NCI-H2227 treated with DMSO at 0.1 percent for 48 hours (cell line): ENCODE data around the gene SIK3.

Experiments used
- DNase-seq: peaks from one replicate; lab custom pipeline; 2025; lab: John Stamatoyannopoulos, UW

Gene SIK3

GRCh38 chr11:116970485-116971292 lies 127.5 kb downstream of the SIK3 start:
- DNase-seq = no peak

DNA sequence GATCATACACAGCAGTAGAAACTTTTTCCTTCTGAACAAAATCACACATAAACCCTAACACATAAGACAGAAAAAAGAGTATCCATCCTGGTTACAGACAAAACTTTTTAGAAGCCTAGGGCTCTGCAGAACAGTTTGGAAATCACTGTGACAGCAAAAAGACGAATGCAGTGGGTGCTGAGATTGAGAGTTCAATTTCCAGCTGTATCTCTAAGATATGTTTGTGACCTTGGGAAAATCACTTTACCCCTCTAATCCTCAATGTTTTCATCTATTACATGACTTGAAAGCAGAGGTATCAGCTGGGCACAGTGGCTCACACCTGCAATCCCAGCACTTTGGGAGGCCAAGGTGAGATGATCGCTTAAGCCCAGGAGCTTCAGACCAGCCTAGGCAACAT lies 128.5 kb downstream of the SIK3 start:
- DNase-seq = no peak

DNA sequence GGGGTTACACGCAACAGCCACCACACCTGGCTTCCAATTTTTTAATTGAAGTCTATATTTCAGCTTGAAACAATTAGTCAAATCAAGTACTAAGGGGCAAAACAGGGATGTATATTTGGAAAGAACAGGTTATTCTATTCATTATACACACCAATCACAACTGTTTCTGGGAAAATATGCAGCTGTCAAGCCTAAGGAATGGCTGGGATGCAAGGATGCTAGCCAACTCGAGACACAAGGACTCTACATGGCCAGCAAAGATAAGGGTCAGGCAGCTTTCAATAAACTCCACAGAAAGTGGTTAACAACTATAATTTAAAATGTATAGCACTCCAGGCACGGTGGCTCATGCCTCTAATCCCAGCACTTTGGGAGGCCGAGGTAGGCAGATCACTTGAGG lies 134.0 kb downstream of the SIK3 start:
- no peak for DNase-seq

GRCh38 chr11:116963813-116964212 lies 134.4 kb downstream of the SIK3 start:
- no peak for DNase-seq

DNA sequence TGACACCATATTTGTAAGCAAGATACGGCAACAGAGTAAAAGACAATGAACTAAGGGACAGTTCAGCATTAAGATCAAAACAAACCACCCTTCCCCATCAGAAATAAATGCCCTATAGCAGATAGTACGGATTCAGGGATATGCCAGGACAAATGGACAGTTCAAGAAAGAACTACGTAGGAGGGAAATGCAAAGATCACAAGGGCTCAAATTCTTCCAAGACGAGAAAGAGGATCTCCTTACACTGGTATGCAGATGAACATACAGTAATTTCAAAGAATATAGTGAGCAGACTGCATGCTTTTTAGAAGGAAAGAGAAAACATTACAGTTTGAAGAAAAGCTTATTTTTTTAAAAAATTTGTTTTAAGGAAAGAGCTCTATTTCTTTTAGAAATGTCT lies 136.1 kb downstream of the SIK3 start:
- no peak for DNase-seq

DNA sequence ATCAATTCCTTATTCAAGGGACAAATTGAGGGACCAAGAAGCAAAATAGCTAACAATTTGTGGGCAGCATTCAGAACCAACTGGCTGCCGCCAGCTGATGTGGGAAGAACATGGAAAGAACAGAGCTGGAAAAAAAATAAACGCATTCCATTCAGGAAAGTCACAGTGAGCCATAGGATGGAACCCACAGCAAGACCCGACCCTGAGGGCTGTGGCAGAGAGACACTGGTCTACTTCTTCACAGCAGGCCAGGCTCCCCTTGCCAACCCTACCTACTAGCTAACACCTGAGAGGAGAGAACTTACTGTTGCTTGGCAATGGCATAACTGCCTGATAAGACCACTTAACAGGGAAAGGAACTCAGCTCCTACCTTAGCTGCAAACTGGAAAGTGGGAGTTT lies 137.3 kb downstream of the SIK3 start:
- DNase-seq = no peak

DNA sequence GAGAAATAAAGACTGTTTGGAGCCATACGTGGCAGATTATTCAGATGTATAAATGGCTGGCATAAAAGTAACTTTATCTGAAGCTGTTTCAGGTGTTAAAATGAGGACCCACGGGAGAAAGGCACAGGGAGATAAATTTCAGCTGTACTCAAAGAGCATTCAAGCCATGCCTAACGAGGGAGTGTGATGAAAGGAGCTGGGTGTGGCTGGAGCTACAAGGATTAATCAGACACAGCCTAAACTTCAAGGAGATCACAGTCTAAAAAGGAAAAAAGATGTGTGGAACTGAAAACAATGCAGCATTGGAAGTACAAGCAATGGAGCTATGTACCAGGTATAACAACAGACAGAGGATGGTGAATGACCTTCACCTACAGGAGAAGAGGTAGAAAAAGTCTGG lies 140.0 kb downstream of the SIK3 start:
- no peak for DNase-seq

- DNase-seq = no peak
Observed at GRCh38 chr11:116955949-116956348, 142.3 kb downstream of the SIK3 start.

- no peak for DNase-seq
Observed at GRCh38 chr11:116955548-116955947, 142.7 kb downstream of the SIK3 start.

DNA sequence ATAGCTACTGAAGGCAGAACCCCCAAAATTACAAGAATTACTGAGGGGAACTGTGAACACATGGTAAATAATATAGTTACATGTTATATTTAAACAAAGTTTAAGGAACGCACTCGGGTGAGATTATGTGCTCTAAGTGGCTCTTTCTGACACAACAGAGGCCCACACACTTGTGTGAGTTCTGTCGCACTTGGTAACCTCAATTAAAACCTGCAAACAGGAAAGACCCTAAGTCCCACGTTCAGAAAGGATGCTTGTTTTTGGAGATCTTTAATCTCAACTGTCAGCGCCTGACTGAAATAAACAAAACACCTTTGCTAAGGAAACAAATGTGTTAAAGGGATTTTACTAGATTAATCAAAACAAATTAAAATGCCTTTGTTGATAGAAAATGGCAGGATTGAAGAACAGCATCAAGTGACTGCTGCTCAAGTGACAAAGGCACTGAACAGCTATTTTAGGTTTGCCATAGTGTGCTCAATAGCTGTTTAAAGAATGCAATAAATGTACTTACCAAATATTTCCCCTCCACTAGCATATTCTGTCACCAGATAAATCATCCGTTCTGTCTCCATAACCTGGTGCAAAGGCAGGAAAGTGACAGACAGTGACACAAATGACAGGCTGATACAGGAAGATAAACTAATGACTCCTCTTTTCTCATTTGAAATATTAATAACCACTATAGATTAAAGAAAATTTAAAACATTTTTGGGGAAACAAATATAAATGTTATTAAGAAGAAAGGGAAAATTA lies 144.5 kb downstream of the SIK3 start:
- DNase-seq = no peak

GRCh38 chr11:116951762-116952161 lies 146.5 kb downstream of the SIK3 start:
- DNase-seq = no peak

DNA sequence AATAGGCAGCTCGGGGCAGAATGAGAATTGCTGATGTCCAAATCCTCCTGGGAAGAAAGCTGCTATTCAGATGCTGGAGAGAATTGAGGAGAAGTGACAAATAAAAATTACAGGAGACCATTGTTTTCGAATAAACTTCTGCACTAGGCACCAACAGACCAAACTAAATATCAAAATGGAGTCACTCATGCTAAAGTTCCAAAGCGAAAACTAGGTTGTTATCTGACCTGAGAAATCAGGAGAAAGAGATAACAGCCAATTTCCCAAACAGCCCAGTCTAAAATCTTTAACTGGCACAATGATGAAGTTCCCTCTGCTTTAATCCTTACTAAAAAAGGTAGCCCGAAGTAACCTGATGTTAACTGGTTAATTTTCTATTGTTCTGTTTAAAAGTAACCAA lies 148.0 kb downstream of the SIK3 start:
- DNase-seq = no peak

GRCh38 chr11:116948391-116948790 lies 149.8 kb downstream of the SIK3 start:
- no peak for DNase-seq

DNA sequence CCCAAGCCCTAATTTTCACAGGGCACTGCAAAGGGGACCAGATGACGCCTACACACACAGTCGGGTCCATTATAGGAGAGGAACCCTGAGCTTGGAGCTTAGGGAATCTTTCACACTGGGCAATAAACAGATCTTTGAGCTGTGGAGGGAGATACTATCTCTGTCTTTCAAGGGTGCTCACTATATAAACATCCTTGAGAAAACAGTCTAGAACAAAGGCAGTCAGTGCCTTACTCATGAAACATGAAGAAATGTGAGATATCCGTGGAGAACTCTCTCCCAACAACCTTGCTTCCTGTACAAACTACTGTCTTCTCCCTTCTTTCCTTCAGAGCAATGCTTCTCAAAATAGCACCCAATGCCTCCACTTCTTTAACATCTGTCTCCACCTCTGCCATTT lies 151.8 kb downstream of the SIK3 start:
- no peak for DNase-seq

DNA sequence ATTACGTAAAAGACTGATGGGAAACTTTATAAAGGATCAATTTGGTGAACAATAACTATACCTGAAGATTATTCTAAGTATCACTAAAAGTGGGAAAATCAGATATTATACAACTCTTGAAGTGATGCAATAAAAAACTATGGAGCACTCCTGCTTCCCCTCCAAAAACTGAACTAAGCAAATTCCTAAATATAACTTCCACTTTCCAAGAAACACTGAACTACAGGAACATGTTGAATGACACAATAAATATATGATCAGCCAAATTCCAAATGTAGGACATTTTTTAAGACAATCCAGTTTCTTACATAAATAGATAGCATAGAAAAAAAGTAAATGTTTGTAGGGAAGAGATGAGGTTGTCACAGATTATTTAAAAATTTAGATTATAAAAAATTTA lies 158.7 kb downstream of the SIK3 start:
- DNase-seq = no peak

DNA sequence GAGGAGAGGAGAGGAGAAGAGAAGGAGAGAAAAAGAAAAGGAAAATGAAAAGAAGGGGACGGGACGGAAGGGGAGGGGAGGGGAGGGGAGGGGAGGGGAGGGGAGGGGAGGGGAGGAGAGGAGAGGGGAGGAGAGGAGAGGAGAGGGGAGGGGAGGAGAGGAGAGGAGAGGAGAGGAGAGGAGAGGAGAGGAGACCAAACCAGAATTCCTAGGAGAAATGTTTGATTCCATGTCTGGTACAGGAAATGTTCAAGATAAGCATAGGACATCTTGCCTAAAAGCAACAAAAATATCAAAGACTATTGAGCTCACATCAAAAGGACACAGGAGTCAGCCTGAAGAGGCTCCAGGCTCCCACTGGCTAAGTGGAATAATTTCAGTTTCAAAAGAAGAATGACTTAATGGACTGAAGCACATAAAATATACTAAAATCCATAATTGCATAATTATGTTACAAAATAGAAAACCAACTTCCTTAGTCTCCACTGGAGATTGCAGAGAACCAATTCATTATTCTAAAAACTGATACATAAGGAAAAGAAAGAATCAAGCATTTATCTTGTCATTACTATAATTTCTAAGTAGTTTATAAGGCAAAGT lies 159.7 kb downstream of the SIK3 start:
- DNase-seq = no peak

GRCh38 chr11:116936754-116937446 lies 161.3 kb downstream of the SIK3 start:
- no peak for DNase-seq

DNA sequence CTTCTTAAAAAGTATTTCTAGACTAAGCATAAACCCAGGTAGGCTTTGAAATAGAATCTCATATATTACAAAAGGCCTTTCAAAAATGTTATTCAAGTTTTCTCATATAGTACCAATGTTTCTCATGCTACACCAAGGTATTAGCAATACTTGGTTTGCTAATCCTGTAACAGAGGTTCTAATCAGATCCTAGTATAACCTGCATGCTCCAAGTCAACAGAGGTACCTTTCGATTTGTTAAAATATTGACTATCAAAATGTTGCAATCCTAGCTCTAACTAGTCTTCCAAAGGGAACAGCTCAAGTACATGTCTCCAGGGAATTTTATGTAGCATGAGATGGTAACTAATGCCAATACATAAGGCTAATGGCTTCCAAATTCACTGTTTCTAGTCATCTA lies 162.7 kb downstream of the SIK3 start:
- DNase-seq = no peak

DNA sequence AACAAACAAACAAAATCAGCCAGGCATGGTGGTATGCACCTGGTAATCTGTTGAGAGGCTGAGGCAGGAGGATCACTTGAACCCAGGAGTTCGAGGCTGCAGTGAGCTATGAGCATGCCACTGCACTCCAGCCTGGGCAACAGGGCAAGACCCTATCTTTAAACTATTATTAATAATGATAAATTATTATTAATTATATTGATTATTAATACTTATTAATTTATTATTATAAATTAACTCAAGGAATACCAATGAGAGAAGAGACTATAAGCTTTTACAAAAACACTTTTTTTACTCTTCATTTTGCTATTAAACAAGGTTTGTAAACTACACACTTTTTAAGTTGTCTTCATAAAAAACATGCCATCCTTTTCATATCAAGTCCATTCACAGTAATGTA lies 163.1 kb downstream of the SIK3 start:
- no peak for DNase-seq

DNA sequence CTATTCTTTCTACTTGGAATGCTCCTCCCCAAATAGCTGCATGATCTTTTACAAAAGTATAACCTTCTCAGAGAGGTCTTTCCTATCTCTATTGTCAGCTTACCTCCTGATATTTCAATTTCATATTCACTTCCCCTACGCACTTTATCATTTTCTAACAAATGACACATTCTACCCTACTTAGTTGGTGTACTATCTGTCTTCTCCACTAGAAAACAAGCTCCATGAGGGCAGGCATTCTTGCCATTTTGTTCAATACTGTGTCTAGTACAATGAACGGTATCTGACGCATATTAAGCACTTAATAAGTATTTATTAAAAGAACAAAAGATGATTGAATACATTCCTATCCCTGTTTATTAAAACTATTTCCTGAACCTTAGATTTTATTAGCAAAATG lies 164.3 kb downstream of the SIK3 start:
- DNase-seq = no peak

DNA sequence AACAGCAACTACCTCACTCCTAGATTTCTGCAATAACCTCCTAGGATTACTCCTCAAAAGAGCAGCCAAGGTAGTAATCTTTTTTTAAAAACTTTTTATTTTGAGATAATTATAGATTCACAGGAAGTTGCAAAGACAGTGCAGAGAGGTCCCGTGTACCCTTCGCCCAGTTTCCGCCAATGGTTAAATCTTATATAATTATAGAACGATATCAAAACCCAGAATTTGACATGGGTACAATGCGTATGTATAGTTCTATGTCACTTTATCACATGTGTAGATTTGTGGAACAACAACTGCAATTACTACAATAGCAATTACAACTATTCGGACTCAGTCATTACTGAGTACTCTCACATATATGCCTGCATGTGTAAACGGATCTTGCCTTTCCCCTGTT lies 166.0 kb downstream of the SIK3 start:
- DNase-seq = no peak

GRCh38 chr11:116931206-116931953 lies 166.8 kb downstream of the SIK3 start:
- DNase-seq = no peak
